Measurements from ENCODE around the gene CNPY1.

Gene CNPY1

GRCh38 chr7:155571581-155572345 lies 25.4 kb upstream of the CNPY1 start:
- no peak for TF ChIP-seq CTCF (IDR thresholded peaks at IDR 0.05; ENCODE audit: insufficient read depth, low read depth, low read length, missing control alignments)
- H3K4me3 ChIP-seq (ENCODE audit: low read depth, low read length), result no peak overlapping the region
- no peak for DNase-seq (ENCODE audit: low read depth)

- no peak overlapping the region for H3K4me3 ChIP-seq (ENCODE audit: low read depth, low read length)
- TF ChIP-seq CTCF (IDR thresholded peaks at IDR 0.05; ENCODE audit: insufficient read depth, low read depth, low read length, missing control alignments), result no peak
Measured at GRCh38 chr7:155570991-155571390, 24.6 kb upstream of the CNPY1 start.

DNA sequence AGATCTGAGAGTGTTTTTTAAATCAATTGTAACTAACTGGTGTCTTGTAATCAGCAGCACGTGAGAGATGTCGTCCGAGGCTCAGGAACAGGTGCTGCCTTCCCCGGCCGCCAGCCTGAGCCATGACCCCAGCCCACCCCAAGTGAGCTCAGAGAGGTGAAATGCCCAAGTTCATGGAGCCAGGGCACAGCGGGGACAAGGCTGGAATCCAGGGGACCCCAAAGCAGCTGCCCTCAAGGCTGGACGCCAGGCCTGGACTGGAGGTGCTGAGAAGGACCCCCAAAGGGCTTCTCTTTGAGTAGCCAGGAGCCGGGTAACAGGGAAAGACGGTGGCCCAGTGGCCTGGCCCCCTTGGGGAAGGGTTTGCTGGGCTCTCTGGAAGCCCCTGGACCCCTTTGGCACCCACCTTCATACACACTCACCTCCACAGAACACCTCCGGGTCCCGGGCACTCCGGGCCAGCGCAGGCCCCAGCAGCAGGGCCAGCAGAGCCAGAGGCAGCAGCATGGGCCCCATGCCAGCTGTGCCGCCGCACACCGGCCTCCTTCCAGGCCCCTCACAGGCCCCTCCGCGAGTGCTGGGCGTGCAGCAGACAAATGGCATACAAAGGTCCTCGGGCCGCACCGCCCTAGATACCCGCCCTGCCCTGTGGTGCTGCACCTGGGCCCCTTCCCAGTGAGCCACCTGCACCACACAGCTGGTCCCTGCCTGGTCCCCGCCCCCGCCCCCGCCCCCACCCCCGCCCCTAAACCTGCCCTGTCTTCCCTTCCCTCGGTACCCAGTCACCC lies 24.0 kb upstream of the CNPY1 start:
- no peak for DNase-seq (ENCODE audit: low read depth)
- no peak overlapping the region for H3K4me3 ChIP-seq (ENCODE audit: low read depth, low read length)
- no peak for TF ChIP-seq CTCF (IDR thresholded peaks at IDR 0.05; ENCODE audit: insufficient read depth, low read depth, low read length, missing control alignments)

More at GRCh38 chr7:155570991-155571390, 24.6 kb upstream of the CNPY1 start:
- DNase-seq (ENCODE audit: low read depth), result no peak

DNA sequence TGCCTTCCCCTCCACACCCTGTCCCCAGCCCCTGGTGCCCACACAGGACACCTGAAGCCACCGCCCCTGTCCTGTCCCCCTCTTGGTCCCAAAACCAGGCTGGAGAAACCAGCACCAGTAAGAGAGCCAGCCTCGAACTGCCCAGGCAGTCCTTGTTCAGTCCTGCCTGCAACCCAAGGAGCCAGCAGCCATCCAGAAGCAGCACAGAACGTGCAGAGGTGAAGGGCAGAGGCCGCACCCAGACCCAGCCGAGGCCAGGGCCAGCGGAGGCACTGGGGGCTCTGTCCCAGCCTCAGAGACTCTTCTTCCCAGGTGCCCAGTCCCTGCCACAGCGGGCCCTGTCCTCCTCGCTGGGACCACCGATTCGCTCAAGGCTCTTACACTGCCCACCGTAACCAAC lies 23.3 kb upstream of the CNPY1 start:
- TF ChIP-seq CTCF (IDR thresholded peaks at IDR 0.05; ENCODE audit: insufficient read depth, low read depth, low read length, missing control alignments), result no peak
- no peak overlapping the region for H3K4me3 ChIP-seq (ENCODE audit: low read depth, low read length)
- DNase-seq (ENCODE audit: low read depth), result no peak

DNA sequence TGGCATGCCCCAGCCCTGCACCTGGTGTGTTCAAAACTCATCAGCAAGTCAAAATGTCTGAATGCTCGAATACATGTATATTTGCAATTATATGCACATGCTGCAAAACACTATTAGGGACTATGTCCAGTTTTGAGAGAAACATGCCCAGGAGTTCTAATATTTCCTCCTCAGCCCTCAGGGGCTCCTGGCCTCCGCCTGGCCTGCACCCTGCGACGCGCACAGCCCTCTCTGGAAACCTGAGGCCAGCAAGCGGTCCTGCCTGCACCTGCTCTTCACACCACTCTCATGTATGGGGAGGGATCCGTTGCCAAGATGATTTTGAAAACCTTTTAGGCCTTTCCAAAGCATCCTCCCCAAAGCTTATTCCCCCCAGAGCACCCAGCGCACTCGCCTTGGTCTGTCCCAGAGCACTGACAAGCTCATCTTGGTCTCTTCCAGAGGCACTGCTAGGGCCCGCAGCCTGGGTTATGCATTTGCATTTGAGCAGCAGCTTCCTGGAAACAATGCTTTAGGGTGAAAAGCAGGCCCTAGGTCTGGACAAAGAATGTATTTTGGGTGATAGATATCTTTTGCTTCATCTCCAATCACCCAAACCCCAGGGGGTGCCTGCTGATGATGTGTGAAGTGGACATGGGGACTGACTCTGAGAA lies 22.6 kb upstream of the CNPY1 start:
- TF ChIP-seq CTCF (IDR thresholded peaks at IDR 0.05; ENCODE audit: insufficient read depth, low read depth, low read length, missing control alignments), result no peak
- DNase-seq (ENCODE audit: low read depth), result no peak
- H3K4me3 ChIP-seq (ENCODE audit: low read depth, low read length), result no peak overlapping the region

- DNase-seq (ENCODE audit: low read depth), result no peak
- no peak overlapping the region for H3K4me3 ChIP-seq (ENCODE audit: low read depth, low read length)
Measured at GRCh38 chr7:155568333-155568660, 21.9 kb upstream of the CNPY1 start.

More at GRCh38 chr7:155568333-155568660, 21.9 kb upstream of the CNPY1 start:
- TF ChIP-seq CTCF (IDR thresholded peaks at IDR 0.05; ENCODE audit: insufficient read depth, low read depth, low read length, missing control alignments), result no peak

Measured in GM12865 (cell line).